8988T (cell line): ENCODE data around the gene SLC41A3.
"Not testable (repeated sequence)": the region's sequence is repeated elsewhere in the genome, so short reads cannot be mapped to it uniquely, and the experiment has no call there.

Experiments used
- DNase-seq: peaks from one replicate; pipeline ENCODE4 v3.0.0; 2011

The SLC41A3 gene

GRCh38 chr3:126025116-126025729 is 58.7 kb downstream of the SLC41A3 start:
- no peak for DNase-seq

- DNase-seq = no peak
These were observed 59.7 kb downstream of the SLC41A3 start for GRCh38 chr3:126024049-126024854.

GRCh38 chr3:126023390-126023789 is 60.5 kb downstream of the SLC41A3 start:
- no peak for DNase-seq

- no peak for DNase-seq
These were observed 61.1 kb downstream of the SLC41A3 start for GRCh38 chr3:126022741-126023359.

DNA sequence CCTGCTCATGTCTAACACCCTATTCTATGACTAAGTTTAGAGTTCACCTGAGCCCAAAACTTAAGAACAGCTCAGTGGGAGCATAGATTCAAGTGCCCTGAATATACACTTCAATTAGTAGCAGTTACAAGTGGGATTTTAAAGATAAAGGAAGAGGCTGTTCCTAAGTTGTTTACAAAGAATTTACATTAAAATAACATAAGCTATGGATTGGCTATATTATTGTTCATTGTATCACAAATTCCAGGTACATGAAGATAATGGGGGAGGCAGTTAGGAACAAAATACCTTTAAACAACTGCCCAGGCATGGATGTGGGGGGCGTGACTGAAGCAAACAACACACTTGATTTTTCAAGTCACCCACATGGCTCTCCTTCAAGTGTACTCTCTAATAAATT is 62.2 kb downstream of the SLC41A3 start:
- no peak for DNase-seq

GRCh38 chr3:126021224-126021623 is 62.7 kb downstream of the SLC41A3 start:
- no peak for DNase-seq

DNA sequence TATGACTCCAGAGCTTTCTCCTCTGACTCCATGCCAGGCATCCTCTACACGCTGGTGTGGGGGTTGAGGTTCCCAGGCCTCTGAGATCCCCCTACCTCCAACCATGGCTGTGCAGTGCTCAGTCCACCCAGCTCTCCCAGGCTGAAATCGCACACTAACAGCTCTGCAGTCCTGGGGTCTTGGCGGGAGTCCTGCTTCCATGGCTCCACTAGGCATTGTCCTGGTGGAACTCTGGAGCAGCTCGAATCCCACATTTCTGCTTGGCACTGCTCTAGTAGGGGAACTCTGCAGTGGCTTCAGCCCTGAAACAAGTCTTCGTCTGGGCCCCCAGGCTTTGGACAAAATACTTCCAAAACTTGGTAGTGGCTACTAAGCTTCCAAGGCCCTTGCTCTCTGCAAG is 64.2 kb downstream of the SLC41A3 start:
- DNase-seq = no peak

GRCh38 chr3:126018995-126019394 is 64.9 kb downstream of the SLC41A3 start:
- DNase-seq = no peak

DNA sequence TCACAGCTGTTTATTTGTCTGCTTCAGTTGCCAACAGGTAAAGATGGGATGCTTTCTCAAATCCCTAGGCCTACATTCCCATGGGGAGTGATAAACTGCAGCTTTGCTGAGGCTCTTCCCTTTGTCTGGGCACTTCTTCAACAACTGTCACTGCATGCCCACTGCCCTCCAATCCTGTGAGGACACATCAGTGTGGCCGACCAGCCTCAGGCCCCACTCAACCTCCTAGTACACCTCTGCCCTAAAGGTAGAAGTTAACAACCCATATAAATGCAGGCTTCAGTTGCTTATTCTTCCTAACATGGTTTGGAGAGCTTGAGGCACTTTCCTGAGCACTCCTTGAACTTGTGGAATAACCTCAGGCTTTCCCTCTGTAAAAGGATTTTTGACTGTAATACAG is 65.4 kb downstream of the SLC41A3 start:
- DNase-seq = no peak

GRCh38 chr3:126017362-126017761 is 66.6 kb downstream of the SLC41A3 start:
- DNase-seq = no peak

DNA sequence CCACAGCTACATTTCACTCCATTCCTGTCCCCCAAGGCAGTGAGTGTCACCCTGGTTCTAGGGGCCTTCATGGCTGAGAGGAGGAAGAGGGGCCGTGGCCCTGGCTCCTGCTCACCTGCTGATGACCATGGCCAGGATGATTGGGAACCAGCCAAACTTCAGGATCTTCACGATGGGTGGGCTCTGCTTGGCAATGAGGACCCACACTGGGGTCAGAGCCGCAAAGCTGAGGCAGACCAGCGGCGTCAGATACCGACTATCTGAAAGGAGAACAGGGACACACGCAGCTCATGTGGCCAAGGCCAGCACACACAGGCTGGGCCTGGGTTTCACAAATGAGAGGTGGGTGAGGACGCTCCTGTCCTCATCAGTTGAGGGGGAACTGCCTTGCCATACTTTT is 67.3 kb downstream of the SLC41A3 start:
- DNase-seq = no peak

DNA sequence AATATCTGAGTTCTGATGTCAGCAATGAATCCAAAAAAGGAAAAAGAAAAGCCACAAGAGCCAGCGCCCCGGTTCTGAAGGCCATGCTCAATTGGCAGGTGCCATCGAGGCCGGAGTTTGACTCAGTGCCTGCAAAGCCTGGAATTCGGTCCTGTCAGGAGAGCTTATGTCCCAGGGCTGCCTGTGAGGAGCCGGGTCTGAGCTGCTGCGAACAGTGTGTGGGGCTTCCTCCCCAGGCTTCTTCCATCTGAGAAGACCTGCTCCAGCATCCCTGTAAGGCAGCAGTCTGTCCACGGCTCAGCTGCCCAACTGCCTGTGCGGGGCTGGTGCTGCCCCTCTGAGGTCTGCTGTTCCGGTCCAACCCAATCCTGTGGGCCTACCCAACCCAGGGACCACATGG is 68.8 kb downstream of the SLC41A3 start:
- DNase-seq = no peak

DNA sequence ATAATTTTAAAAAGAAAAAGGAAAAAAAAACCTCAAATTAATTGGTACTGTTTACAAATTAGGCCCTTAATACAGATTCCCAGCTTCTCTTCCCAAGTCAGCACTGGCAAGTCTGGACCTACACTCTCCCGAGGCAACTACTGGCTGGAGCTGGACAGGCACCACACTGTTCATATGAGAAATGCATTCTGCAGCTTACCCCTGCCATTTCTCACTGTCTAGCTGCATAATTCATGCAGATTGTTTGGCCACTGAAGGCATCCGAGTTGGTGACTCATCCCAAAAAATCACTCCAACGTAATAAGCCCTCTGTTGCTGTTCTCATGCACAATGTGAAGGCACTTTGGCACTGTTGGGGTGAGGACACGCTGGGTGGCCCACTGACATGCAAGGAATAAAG is 69.7 kb downstream of the SLC41A3 start:
- no peak for DNase-seq

GRCh38 chr3:126013751-126014156 is 70.2 kb downstream of the SLC41A3 start:
- DNase-seq = no peak

GRCh38 chr3:126009181-126009580 is 74.7 kb downstream of the SLC41A3 start:
- DNase-seq = no peak

GRCh38 chr3:126008219-126008618 is 75.7 kb downstream of the SLC41A3 start:
- no peak for DNase-seq

DNA sequence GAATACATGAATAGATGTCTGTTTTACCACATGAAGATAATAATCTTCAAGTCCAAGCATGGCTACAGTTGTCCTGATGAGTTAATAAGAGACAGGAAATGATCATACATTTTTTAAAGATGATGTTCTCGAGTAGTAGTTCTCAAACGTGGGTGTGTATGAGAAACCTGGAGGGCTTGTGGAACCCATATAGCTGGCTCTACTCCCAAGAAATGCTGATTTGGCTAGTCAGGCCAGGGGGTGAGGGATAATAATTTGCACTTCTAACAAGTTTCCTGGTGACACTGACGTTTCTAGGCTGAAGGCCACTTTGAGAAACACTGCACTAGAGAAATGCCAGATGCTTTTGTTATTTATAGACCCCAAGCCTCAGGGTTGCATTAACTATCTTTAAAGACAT is 78.0 kb downstream of the SLC41A3 start:
- DNase-seq = no peak

DNA sequence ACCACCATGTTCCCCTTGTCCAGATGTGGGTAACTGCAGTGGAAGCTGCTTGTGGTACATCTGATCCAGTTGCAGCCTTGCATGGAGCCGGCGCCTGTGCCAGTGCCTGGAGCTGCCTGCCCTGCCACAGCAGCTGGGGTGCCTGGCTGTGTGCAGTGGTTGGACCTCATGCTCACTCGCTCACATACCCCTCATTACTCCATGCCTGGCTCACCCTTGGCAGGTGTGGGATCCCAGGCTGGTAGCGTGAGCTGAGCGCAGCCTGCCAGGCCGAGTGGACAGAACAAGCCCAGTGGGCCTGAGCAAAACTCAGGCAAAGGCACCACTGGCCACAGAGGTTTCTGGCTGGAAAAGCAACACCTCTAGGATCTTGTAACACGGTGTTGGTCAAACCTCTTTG is 79.2 kb downstream of the SLC41A3 start:
- DNase-seq = no peak

- no peak for DNase-seq
These were observed 79.7 kb downstream of the SLC41A3 start for GRCh38 chr3:126004217-126004616.

DNA sequence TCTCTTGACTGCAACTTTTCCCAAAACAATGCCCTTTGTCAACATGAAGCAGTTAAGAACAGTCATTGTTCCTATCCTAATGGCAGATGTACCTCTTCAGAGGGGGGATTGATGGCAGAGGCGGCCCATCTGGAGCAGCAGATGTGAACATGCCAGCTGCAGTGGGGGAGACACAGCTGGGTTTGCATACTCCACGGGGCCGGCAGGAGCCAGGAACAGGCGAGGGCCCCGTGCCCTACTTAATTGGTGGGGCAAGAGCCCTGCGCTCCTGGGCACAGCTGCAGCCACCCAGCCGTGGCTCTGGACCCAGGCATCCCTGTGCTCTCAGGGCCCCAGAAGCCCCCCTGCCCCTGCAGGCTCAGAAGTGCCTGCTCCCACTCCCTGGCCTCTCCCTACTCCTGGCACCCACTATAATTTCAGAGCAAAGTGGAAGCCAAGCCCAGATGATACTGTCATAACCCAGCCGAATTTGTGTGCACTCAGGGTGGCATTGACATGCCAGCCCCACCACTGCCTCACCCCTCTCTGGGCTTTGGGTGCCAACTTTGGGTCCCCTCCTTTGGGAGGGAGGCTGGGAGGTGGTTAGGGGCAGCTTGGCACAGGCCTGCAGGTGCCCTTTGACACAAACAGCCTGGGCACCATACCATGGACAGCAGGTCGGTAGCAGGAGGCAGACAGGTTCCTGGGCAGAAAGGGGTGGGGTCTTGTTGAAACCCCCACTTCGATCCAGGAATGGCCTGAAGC is 80.3 kb downstream of the SLC41A3 start:
- DNase-seq = no peak

GRCh38 chr3:126002189-126002588 is 81.7 kb downstream of the SLC41A3 start:
- no peak for DNase-seq

DNA sequence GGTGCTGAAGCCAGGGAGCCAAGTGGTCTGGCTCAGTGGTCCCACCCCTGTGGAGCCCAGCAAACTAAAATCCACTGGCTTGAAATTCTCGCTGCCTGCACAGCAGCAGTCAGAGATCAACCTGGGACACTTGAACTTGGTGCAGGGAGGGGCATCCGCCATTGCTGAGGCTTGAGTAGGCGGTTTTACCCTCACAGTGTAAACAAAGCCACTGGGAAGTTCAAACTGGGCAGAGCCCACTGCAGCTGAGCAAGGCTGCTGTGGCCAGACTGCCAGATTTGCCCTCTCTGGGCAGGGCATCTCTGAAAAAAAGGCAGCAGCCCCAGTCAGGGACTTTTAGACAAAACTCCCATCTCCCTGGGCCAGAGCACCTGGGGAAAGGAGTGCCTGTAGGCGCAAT is 87.2 kb downstream of the SLC41A3 start:
- DNase-seq = not testable (repeated sequence)

GRCh38 chr3:125990253-125990970 is 93.5 kb downstream of the SLC41A3 start:
- peak; percentile 65 for DNase-seq
